NCI-H526 (cell line): ENCODE results near the gene CACNA2D3.
A peak's percentile ranks its signal among the peaks of the same experiment; 100 is the strongest.

Experiments
- DNase-seq, 2 experiments: peaks; one replicate each; lab custom pipeline; 2025; lab: John Stamatoyannopoulos, UW

CACNA2D3 gene

DNA sequence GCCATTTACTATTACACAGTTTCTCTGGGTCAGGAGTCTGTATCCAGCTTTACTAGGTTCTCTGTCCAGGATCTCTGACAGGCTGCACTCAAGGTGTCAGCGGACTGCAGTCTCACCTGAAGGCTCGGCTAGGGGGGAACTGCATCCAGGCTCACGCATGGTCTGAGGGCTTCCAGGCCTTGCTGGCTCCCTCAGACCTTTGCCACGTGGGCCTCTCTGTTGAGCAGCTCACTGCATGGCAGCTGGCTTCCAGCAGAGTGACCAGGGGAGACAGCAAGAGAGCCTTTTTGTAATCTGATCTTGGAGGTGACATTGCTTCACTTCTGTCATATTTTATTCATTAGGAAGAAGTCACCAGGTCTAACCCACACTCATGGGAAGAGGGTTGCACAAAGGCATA lies 152.3 kb downstream of the CACNA2D3 start:
- DNase-seq = peak in 1 of 2 experiments; percentile 7

DNA sequence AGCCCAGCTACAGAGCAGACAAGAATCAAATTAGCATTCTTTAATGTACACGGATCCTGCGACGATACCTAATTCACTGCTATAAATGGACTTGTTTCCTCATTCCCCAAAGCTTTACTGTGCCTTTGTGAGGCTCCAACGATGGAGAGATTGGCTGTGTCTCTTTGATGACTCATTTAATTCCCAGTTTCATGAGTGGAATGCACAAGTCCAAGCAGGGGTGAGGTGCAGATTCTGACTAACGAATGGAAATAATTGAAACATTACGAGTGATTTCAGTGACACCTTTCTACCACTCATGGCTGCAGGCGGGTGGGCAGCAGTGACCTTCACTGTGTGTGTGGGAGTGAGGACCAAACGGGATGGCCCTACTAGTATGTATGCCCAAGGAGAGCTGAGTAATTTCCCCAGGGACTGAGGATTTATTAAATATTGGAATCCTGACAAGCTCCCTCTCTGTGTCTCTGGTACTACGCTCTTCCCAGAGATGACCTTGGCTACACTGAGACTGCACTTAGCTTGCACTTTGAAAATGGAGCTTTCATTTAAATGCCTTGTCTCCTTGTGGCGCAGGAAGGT lies 156.7 kb downstream of the CACNA2D3 start:
- no peak for DNase-seq

- no peak for DNase-seq
Measured at GRCh38 chr3:54283470-54283869, 161.1 kb downstream of the CACNA2D3 start.

GRCh38 chr3:54294214-54294613 lies 171.9 kb downstream of the CACNA2D3 start:
- DNase-seq = no peak

- no peak for DNase-seq
Measured at GRCh38 chr3:54296531-54296930, 174.2 kb downstream of the CACNA2D3 start.

GRCh38 chr3:54299169-54299935 lies 177.0 kb downstream of the CACNA2D3 start:
- no peak for DNase-seq

- no peak for DNase-seq
Measured at GRCh38 chr3:54303517-54304375, 181.4 kb downstream of the CACNA2D3 start.

DNA sequence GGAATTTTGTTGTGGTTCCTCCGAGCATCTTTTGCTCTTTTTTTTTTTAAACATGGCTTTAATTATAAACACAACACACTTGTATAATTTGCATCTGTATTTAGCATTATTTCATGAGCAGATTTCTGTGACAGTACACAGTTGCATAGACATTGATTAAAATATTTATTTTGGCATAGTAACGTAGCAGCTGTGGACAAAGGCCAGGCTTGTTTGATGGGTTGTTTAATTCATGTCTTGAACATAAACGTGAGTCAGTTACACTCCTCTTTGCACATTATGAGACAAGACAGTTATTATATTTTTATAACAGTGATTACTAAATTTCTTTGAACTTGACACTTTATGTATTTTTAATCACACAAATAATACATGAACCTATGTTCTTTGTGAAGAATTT lies 182.5 kb downstream of the CACNA2D3 start:
- DNase-seq = peak in 1 of 2 experiments; percentile 41

DNA sequence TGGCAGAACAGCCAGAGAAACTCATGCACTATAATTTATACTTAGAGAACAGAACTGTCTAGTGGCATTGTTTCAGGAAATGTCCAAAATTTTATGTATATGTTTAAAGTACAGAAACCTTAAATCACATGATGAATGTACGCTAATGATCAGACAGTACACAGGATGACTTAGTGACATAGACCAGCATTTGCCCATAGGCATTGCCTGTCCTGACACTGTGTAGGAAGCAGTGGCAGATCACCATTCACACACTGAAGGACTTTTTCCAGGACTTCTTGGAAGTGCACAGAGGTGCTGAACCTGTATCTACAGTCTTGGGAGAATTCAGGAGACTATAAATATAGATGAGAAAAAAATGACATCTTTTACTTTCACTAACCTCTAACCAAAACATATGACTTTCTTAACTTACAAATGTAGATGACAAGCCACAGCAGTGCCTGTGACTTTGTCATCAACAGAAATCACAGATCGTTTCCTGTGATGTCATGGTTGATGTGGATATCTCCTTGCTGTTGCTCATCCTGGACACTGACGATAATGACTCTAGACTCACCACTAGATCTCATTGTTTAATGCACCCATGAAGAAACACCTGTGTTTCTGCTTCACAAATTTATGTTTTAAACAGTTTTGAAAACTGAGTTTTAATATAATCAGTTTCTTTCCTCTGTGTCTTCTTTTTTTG lies 183.2 kb downstream of the CACNA2D3 start:
- DNase-seq = no peak

GRCh38 chr3:54307566-54308180 lies 185.3 kb downstream of the CACNA2D3 start:
- DNase-seq = no peak

- no peak for DNase-seq
Measured at GRCh38 chr3:54309601-54310000, 187.2 kb downstream of the CACNA2D3 start.

DNA sequence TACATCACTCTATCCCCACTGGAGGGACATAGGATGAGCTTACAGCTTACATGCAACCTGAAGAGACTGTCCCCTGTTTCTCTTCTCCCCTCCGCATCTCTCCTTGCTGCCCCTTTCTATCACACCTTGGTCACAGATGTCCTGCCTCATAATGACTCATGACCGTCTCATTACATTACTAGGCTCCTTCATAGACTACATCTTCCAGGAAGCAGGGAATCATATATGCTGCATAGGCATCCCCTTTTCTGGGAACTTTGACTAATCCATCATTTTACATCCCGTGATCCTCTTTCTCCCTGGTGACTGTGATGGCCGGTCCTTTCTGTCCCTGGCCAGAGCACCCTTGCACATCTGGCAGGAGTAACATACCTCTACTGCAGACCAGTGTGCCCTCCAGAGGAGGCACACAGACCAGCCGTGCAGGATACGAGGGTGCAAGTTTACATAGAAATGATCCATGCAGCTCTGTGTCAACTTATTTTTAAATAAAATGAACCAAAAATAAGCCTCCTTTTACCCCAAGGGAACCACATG lies 188.9 kb downstream of the CACNA2D3 start:
- DNase-seq = no peak

GRCh38 chr3:54312156-54312899 lies 190.0 kb downstream of the CACNA2D3 start:
- no peak for DNase-seq

DNA sequence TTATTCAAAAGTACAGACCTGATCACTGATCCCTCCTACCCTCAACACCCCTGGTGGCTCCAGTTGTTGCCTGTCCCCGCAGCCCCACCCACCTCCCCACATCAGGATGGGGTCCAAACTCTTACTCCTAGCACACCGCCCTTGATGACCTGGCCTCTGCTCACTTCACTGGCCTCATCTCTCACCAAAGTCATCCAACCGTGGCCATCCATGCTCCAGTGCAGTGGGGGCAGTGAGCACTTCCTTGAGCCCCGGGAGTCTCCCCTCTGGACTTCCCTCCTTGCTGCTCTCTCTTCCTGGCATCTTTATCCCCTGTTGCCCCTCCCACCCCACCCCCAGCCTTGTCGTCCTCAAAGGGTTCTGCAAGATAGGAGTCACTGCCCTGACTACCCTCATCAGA lies 191.1 kb downstream of the CACNA2D3 start:
- DNase-seq = no peak

DNA sequence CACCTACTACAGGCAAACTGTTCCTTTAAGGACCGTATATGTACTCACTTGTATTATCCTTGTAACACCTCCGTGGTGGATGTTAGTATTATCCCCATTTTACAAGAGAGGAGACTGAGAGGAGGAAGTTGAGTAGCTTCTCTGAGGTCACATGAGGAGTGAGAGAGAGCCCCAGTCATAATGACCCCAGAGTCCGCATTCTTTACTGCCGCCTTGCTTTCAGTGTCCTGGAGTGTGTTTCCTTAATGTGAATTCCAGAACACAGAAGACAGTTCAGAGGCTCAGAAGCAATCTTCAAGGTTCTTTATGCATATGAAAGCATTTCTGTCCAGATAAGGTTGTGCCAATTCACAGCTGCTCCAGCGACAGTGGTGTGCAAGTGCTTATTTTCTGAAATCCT lies 199.2 kb downstream of the CACNA2D3 start:
- DNase-seq = no peak

DNA sequence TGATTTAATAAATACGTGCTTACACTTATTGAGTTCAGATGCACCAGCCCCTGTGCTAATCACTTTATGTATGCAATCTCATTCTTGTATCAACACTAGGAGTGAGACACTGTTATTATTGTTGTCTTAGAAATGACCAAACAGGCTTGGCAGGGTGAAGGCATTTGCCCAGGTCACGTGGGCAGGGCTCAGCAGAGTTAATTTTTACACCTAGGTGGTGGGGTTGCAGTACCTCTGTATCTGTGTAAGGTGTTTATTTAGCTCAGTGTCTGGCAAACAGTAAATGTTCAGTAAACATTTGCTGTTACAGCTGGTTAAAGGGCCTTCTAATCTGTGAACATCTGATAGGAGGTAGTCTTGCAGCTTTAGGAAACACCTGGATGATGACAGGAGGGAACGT lies 200.0 kb downstream of the CACNA2D3 start:
- peak; percentile 38 to 76 for DNase-seq

DNA sequence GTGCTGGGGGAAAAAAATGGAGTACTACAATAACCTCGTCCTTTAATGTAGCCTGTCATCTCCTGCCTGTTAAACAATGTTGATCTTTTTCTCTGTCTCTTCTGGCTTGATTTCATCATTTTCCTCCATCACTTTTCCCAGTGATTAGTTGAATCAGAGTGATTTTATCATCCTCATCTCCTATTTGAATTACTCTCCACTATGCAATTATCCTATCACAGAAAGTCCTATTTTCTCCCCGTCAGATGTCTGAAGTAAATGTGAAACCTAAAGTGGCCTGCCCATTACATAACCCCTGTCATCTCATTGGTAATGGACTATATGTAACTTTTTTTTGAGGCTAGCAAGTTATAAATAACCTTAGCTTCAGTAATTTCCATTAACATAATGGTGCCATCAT lies 201.8 kb downstream of the CACNA2D3 start:
- DNase-seq = no peak

DNA sequence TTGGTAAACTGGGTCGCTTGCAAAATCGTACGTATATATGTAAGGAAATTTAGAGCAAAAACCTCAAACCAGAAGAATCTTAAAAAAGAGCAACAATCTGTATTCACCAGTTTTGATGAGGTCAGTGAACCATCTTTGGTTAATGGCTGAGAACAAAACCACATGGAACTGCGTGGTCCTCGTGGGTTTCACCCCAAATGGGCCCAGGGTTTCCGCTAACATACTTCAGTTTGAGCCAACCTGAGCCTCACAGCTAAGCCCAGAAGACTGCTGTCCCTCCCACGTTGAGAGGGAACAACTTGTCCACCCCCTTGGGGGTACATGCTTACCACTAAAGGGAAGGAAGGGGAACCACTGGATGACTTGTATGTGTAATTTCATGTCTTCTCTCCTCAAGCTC lies 204.6 kb downstream of the CACNA2D3 start:
- DNase-seq = no peak

GRCh38 chr3:54331341-54331740 lies 209.0 kb downstream of the CACNA2D3 start:
- no peak for DNase-seq

DNA sequence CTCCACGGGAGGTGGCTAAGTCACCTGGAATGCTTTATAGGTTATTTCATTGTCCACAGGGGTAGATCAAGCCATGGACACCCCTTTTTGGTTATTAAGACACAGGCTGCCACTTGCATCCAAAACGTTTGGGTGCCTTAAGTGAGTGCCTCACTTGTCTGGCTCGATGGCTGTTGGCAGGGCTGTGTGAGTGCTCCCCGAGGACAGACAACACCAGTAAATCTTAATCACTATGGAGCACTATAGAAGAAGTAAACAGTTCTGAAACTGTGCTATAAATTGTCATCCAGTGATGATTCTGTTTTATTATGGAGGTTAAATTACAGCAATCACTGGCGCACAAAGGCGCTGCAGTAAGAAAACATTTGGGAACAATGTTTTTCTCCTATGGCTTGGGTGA lies 215.5 kb downstream of the CACNA2D3 start:
- no peak for DNase-seq

DNA sequence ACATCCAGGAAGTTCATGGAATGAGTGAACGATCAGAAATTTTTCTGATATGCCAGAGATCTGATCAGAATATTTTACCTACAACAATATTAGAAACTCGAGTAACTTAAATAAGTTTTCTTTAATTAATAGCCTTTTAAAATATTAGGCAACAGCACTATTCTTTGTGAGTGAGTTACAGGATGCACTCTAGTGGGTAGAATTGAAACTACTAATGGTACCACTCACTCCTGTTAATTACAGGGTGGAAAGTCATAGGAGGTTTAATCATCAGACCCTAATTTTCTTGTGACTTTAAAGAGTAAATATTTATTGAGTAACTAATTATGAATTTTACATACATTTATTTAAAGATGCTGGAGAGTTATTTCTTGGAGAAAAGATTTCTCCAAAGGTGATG lies 217.3 kb downstream of the CACNA2D3 start:
- DNase-seq = no peak
